K562 (cell line): ENCODE data around the gene RBM45. TPM values are rescaled to one million over a fixed set of nuclear protein-coding genes. Genes with fewer than 3 reads are reported as not detected.

ENCODE experiments used
- BRF1 ChIP-seq: IDR thresholded peaks from 3 replicates; pipeline ENCODE4 v1.6.1; 2011; ENCODE audit warnings: borderline replicate concordance, mild to moderate bottlenecking; ENCODE audit not compliant: insufficient read length; ENCODE audit errors: extremely low read depth
- CHCHD3 ChIP-seq: fragments of 250-450 bp; sonication (Bioruptor Pico); IDR thresholded peaks from 2 replicates; pipeline ENCODE4 v2.1.2; 2022; ENCODE audit warnings: mild to moderate bottlenecking
- GATA2 ChIP-seq: sonication (generic); formaldehyde crosslinking; IDR thresholded peaks from 2 replicates; pipeline ENCODE4 v1.4.0; 2020; ENCODE audit warnings: mild to moderate bottlenecking, missing genetic modification reagents
- GMEB1 ChIP-seq: fragments of 250-450 bp; sonication (Bioruptor Pico); IDR thresholded peaks from 2 replicates; pipeline ENCODE4 v1.4.0; 2020; ENCODE audit warnings: mild to moderate bottlenecking
- GTF2A2 ChIP-seq: IDR thresholded peaks from 2 replicates; pipeline ENCODE4 v1.6.1; 2016; ENCODE audit warnings: mild to moderate bottlenecking, missing genetic modification characterization, missing compliant biosample characterization
- HMG20A ChIP-seq: fragments of 450-650 bp; formaldehyde crosslinking; conservative IDR thresholded peaks from 2 replicates; pipeline ENCODE4 v1.4.0; 2020; ENCODE audit warnings: mild to moderate bottlenecking, mixed read lengths
- NCOA6 ChIP-seq: fragments of 450-650 bp; IDR thresholded peaks from 2 replicates; pipeline ENCODE4 v1.6.1; 2017; ENCODE audit warnings: mild to moderate bottlenecking
- POLR2G ChIP-seq: fragments of 200-400 bp; formaldehyde crosslinking; IDR thresholded peaks from 2 replicates; pipeline ENCODE4 v1.6.1; 2017; ENCODE audit warnings: low read depth, mild to moderate bottlenecking, antibody characterized with exemption, low read length, moderate library complexity
- RNF219 ChIP-seq: fragments of 250-450 bp; sonication (Bioruptor Pico); IDR thresholded peaks from 2 replicates; pipeline ENCODE4 v1.5.0; 2022; ENCODE audit warnings: mild to moderate bottlenecking
- ZNF146 ChIP-seq: IDR thresholded peaks from one replicate; pipeline ENCODE4 v1.6.1; 2018; ENCODE audit warnings: missing compliant biosample characterization; ENCODE audit not compliant: unreplicated experiment
- ZNF324 ChIP-seq: fragments of 250-450 bp; sonication (Bioruptor Pico); IDR thresholded peaks from 2 replicates; pipeline ENCODE4 v1.4.0; 2020; ENCODE audit warnings: mild to moderate bottlenecking
- ZNF354B ChIP-seq: fragments of 250-450 bp; sonication (Bioruptor Pico); IDR thresholded peaks from 2 replicates; pipeline ENCODE4 v1.4.0; 2020
- ZNF586 ChIP-seq: fragments of 450-650 bp; formaldehyde crosslinking; conservative IDR thresholded peaks from 2 replicates; pipeline ENCODE4 v1.4.0; 2020; ENCODE audit warnings: mild to moderate bottlenecking, moderate library complexity
- ZNF695 ChIP-seq: fragments of 450-650 bp; formaldehyde crosslinking; IDR thresholded peaks from 2 replicates; pipeline ENCODE4 v1.4.0; 2020; ENCODE audit warnings: mild to moderate bottlenecking, moderate library complexity
- polyA plus RNA-seq, 8 experiments: library from polyadenylated mRNA; depleted of rRNA in 4 of 8; stranded (reverse) in 5 of 8; unstranded in 3 of 8; fragments of >200 nt; fragmentation: Nextera tagmentation in 2 of 8; fragmentation: Illumina TruSeq in 1 of 8; extraction: Ambion mirVana in 2 of 8; extraction: Trizol in 1 of 8; gene quantifications; 2 replicates each; pipeline versions ENCODE4 v1.2.1 to v1.2.3, GENCODE V29; 2011 to 2014; ENCODE audit warnings: inconsistent platforms in 1 of 8, missing spikeins in 1 of 8
- total RNA-seq, 7 experiments: library from RNA; depleted of rRNA in 6 of 7; stranded (reverse); fragments of >200 nt in 6 of 7; fragmentation: Illumina TruSeq in 2 of 7; extraction: Trizol in 2 of 7; gene quantifications; 2 replicates each; pipeline versions ENCODE4 v1.2.1 to v1.2.3, GENCODE V29; 2011 to 2021; ENCODE audit warnings: low replicate concordance in 1 of 7
- TF ChIP-seq, protein P1 (sequence below): sonication (generic); formaldehyde crosslinking; IDR thresholded peaks from 2 replicates; pipeline ENCODE4 v1.8.0; 2022; ENCODE audit warnings: mild to moderate bottlenecking, missing genetic modification reagents
- TF ChIP-seq, protein P2 (sequence below): conservative IDR thresholded peaks from 2 replicates; pipeline ENCODE4 v1.6.1; 2011; ENCODE audit warnings: low read depth, mild to moderate bottlenecking, low read length; ENCODE audit not compliant: control insufficient read depth
- TF ChIP-seq, protein P3 (sequence below): sonication (generic); formaldehyde crosslinking; IDR thresholded peaks from 2 replicates; pipeline ENCODE4 v1.8.1; 2022; ENCODE audit warnings: missing genetic modification reagents
- TF ChIP-seq, protein P4 (sequence below), 3 experiments: fragments of 200-800 bp in 1 of 3; sonication (Bioruptor generic) in 1 of 3; sonication (generic) in 1 of 3; formaldehyde crosslinking in 1 of 3; IDR thresholded peaks; 2 replicates each; pipeline versions ENCODE4 v1.6.1 to v1.8.0; 2016 to 2022; ENCODE audit warnings: mild to moderate bottlenecking in 2 of 3, missing compliant biosample characterization in 2 of 3, missing genetic modification characterization in 2 of 3, missing genetic modification reagents in 1 of 3

Gene RBM45
- total and polyA plus RNA-seq, 9 of the 15 experiments (the other 6 are each of a cell fraction or from before 2014, with no cell fraction given), result 6.7 to 22.0 (median 15.0) TPM

GRCh38 chr2:178072383-178073301, 39.6 kb upstream of the RBM45 start, which contains the start of gene PDE11A (continued):
- TF ChIP-seq, protein P1, sequence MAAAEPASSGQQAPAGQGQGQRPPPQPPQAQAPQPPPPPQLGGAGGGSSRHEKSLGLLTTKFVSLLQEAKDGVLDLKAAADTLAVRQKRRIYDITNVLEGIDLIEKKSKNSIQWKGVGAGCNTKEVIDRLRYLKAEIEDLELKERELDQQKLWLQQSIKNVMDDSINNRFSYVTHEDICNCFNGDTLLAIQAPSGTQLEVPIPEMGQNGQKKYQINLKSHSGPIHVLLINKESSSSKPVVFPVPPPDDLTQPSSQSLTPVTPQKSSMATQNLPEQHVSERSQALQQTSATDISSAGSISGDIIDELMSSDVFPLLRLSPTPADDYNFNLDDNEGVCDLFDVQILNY (CRISPR knock-in tag), result no peak
- TF ChIP-seq, protein P2, sequence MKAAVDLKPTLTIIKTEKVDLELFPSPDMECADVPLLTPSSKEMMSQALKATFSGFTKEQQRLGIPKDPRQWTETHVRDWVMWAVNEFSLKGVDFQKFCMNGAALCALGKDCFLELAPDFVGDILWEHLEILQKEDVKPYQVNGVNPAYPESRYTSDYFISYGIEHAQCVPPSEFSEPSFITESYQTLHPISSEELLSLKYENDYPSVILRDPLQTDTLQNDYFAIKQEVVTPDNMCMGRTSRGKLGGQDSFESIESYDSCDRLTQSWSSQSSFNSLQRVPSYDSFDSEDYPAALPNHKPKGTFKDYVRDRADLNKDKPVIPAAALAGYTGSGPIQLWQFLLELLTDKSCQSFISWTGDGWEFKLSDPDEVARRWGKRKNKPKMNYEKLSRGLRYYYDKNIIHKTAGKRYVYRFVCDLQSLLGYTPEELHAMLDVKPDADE, result no peak
- TF ChIP-seq ZNF324 (CRISPR knock-in tag) (no peak), NCOA6 (no peak), ZNF354B (CRISPR knock-in tag) (no peak), GTF2A2 (tag) (no peak), RNF219 (CRISPR knock-in tag) (no peak), ZNF586 (CRISPR knock-in tag) (no peak), ZNF695 (no peak), POLR2G (peak; percentile 98), CHCHD3 (CRISPR knock-in tag) (no peak), BRF1 (no peak), GATA2 (peak; percentile 53; the same call in 1 of the 2 replicates), GMEB1 (CRISPR knock-in tag) (no peak), ZNF146 (CRISPR knock-in tag) (no peak), HMG20A (CRISPR knock-in tag) (no peak)
- TF ChIP-seq, protein P3, sequence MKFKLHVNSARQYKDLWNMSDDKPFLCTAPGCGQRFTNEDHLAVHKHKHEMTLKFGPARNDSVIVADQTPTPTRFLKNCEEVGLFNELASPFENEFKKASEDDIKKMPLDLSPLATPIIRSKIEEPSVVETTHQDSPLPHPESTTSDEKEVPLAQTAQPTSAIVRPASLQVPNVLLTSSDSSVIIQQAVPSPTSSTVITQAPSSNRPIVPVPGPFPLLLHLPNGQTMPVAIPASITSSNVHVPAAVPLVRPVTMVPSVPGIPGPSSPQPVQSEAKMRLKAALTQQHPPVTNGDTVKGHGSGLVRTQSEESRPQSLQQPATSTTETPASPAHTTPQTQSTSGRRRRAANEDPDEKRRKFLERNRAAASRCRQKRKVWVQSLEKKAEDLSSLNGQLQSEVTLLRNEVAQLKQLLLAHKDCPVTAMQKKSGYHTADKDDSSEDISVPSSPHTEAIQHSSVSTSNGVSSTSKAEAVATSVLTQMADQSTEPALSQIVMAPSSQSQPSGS (CRISPR knock-in tag), result no peak
- TF ChIP-seq, protein P4, sequence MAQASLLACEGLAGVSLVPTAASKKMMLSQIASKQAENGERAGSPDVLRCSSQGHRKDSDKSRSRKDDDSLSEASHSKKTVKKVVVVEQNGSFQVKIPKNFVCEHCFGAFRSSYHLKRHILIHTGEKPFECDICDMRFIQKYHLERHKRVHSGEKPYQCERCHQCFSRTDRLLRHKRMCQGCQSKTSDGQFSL (CRISPR knock-in tag; IDR thresholded peaks at IDR 0.05), result 0 out of 2 replicates have a peak, but pooled peaks have one; percentile 70
- TF ChIP-seq, protein P4 (tag; IDR thresholded peaks at IDR 0.05), result no peak
